Adrenal gland (tissue), 5 donors: ENCODE measurements around the gene MICU2.

Experiments used
- POLR2A ChIP-seq, 2 donors: fragments of 450-650 bp; IDR thresholded peaks; one replicate each; pipeline ENCODE4 v1.6.1; 2017; ENCODE audit warnings: antibody characterized with exemption in 2 of 2, mild to moderate bottlenecking in 2 of 2, moderate library complexity in 1 of 2
- TF ChIP-seq, protein P1 (sequence below), 6 experiments: fragments of 450-650 bp in 4 of 6; fragments of 200-600 bp in 2 of 6; sonication (generic) in 1 of 6; IDR thresholded peaks; 1 replicate in 5 of 6; 2 replicates in 1 of 6; pipeline versions ENCODE4 v1.5.1 to v1.8.0; 2016 to 2021; ENCODE audit warnings: antibody characterized with exemption in 6 of 6, mild to moderate bottlenecking in 2 of 6, moderate library complexity in 1 of 6
- donor health status: DM: no; HTN: no; CAD: no.

DNA sequence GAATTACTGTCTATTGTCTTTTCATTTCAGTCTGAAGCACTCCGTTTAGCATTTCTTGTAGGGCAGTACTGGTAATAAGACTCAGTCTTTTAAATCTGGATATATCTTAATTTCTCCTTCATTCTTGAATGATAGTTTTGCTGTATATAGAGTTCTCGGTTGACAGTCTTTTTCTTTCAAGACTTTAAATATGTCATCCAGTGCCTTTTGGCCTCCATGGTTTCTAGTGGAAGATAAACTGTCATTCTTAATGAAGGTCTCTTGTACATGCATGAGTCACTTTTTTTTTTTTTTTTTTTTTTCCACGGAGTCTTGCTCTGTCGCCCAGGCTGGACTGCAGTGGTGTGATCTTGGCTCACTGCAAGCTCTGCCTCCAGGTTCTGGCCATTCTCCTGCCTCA lies 117.6 kb downstream of the MICU2 start:
- TF ChIP-seq, protein P1, sequence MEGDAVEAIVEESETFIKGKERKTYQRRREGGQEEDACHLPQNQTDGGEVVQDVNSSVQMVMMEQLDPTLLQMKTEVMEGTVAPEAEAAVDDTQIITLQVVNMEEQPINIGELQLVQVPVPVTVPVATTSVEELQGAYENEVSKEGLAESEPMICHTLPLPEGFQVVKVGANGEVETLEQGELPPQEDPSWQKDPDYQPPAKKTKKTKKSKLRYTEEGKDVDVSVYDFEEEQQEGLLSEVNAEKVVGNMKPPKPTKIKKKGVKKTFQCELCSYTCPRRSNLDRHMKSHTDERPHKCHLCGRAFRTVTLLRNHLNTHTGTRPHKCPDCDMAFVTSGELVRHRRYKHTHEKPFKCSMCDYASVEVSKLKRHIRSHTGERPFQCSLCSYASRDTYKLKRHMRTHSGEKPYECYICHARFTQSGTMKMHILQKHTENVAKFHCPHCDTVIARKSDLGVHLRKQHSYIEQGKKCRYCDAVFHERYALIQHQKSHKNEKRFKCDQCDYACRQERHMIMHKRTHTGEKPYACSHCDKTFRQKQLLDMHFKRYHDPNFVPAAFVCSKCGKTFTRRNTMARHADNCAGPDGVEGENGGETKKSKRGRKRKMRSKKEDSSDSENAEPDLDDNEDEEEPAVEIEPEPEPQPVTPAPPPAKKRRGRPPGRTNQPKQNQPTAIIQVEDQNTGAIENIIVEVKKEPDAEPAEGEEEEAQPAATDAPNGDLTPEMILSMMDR (IDR thresholded peaks at IDR 0.05) = no peak
- TF ChIP-seq POLR2A (IDR thresholded peaks at IDR 0.05) = no peak
